HepG2 (cell line): Measurements from ENCODE around the gene NCBP3. TPM values are rescaled to one million over a fixed set of nuclear protein-coding genes. Genes with fewer than 3 reads are reported as not detected.

Experiments
- ATAC-seq: fragments of 200-7000 bp; cut with Tn5 transposase; 3 replicates; pipeline ENCODE4 v1.9.1; 2020; ENCODE audit warnings: mild to moderate bottlenecking, moderate library complexity
- BruUV-seq: library from RNA; stranded (reverse); fragments of 400-500 nt; replicated peaks from 2 replicates; lab custom pipeline; 2021; lab: Mats Ljungman, UMichigan
- CTCF ChIA-PET: fragments of 300-600 bp; formaldehyde crosslinking; extraction: SDS; loops from one replicate; lab custom pipeline; 2021; ENCODE audit warnings: low total read pairs, inconsistent platforms, low intra/inter-chr PET ratio; lab: Yijun Ruan, JAX
- POLR2A ChIA-PET: fragments of 350-600 bp; sonication (Branson Sonifier 250); formaldehyde crosslinking; loops from one replicate; lab custom pipeline; 2020; ENCODE audit warnings: antibody characterized with exemption, inconsistent platforms; lab: Yijun Ruan, JAX
- DNase-seq: peaks from one replicate; pipeline ENCODE4 v3.0.0-alpha.2; 2015; ENCODE audit warnings: low spot score
- FAIRE-seq: peaks from 3 replicates; lab custom pipeline; 2011; peaks lifted over from hg19 to GRCh38; lab: Jason Lieb, UNC
- H2AFZ ChIP-seq: one replicate; pipeline ENCODE4 v1.6.1; 2011; ENCODE audit warnings: low read length, inconsistent platforms
- H3K27ac ChIP-seq: fragments of 300-600 bp; 3 replicates; pipeline ENCODE4 v1.8.0; 2011; ENCODE audit warnings: mixed run types, mild to moderate bottlenecking, mixed read lengths, low read length, inconsistent platforms; ENCODE audit not compliant: insufficient read depth; ENCODE audit errors: extremely low read length
- H3K27me3 ChIP-seq, 2 experiments: fragments of 200-600 bp in 1 of 2; 2 replicates in 1 of 2; 3 replicates in 1 of 2; pipeline versions ENCODE4 v1.6.0 to v1.8.0; 2011; ENCODE audit warnings: low read length in 2 of 2, mild to moderate bottlenecking in 2 of 2, moderate library complexity in 2 of 2, inconsistent platforms in 1 of 2; ENCODE audit not compliant: insufficient read depth in 2 of 2, control insufficient read depth in 1 of 2
- H3K36me3 ChIP-seq, 2 experiments: fragments of 200-600 bp in 1 of 2; replicated peaks in 1 of 2; 2 replicates in 1 of 2; 3 replicates in 1 of 2; pipeline versions ENCODE4 v1.5.1 to v1.8.0; 2011; ENCODE audit warnings: low read length in 2 of 2, inconsistent platforms in 1 of 2; ENCODE audit not compliant: insufficient read depth in 2 of 2, control insufficient read depth in 1 of 2
- H3K4me1 ChIP-seq: 2 replicates; pipeline ENCODE4 v1.5.1; 2012; ENCODE audit warnings: low read length, inconsistent platforms; ENCODE audit not compliant: insufficient read depth
- H3K4me2 ChIP-seq: 2 replicates; pipeline ENCODE4 v1.6.0; 2011; ENCODE audit warnings: low read depth, low read length, inconsistent platforms
- H3K4me3 ChIP-seq, 3 experiments: fragments of 200-600 bp in 1 of 3; sonication (generic), shearing (Covaris generic) in 1 of 3; replicated peaks in 1 of 3; 2 replicates each; pipeline ENCODE4 v1.5.1; 2011 to 2016; ENCODE audit warnings: low read length in 3 of 3, inconsistent platforms in 2 of 3, low read depth in 2 of 3, mild to moderate bottlenecking in 2 of 3, control low read depth in 1 of 3, mixed read lengths in 1 of 3; ENCODE audit not compliant: insufficient read depth in 1 of 3
- H3K79me2 ChIP-seq: one replicate; pipeline ENCODE4 v1.6.1; 2011; ENCODE audit warnings: low read length, inconsistent platforms; ENCODE audit not compliant: insufficient read depth
- H3K9ac ChIP-seq: 2 replicates; pipeline ENCODE4 v1.6.0; 2011; ENCODE audit warnings: mild to moderate bottlenecking, low read depth, low read length, inconsistent platforms; ENCODE audit not compliant: insufficient read depth
- H3K9me3 ChIP-seq: 2 replicates; pipeline ENCODE4 v1.5.1; 2012; ENCODE audit warnings: mild to moderate bottlenecking, low read length
- H4K20me1 ChIP-seq: 2 replicates; pipeline ENCODE4 v1.6.0; 2011; ENCODE audit warnings: inconsistent platforms, mild to moderate bottlenecking, low read length, moderate library complexity; ENCODE audit not compliant: insufficient read depth
- ATAD3A ChIP-seq: sonication (generic); formaldehyde crosslinking; IDR thresholded peaks from 2 replicates; pipeline ENCODE4 v1.4.0; 2020; ENCODE audit warnings: missing genetic modification reagents
- KDM5B ChIP-seq: sonication (generic); formaldehyde crosslinking; IDR thresholded peaks from 2 replicates; pipeline ENCODE4 v1.4.0; 2020; ENCODE audit warnings: missing genetic modification reagents, mild to moderate bottlenecking, borderline replicate concordance
- TBL1XR1 ChIP-seq: fragments of 150-350 bp; IDR thresholded peaks from 2 replicates; pipeline ENCODE4 v1.6.1; 2014; ENCODE audit warnings: borderline replicate concordance, low read length; ENCODE audit not compliant: partially characterized antibody
- TBX3 ChIP-seq: fragments of 450-650 bp; IDR thresholded peaks from 2 replicates; pipeline ENCODE4 v1.6.1; 2017; ENCODE audit warnings: antibody characterized with exemption, mild to moderate bottlenecking, inconsistent platforms, borderline replicate concordance
- THAP7 ChIP-seq: sonication (generic); formaldehyde crosslinking; IDR thresholded peaks from 2 replicates; pipeline ENCODE4 v1.8.1; 2023; ENCODE audit warnings: mild to moderate bottlenecking, missing genetic modification reagents
- ZBTB42 ChIP-seq: sonication (generic); formaldehyde crosslinking; IDR thresholded peaks from 2 replicates; pipeline ENCODE4 v1.5.0; 2020; ENCODE audit warnings: mild to moderate bottlenecking, missing genetic modification reagents
- ZKSCAN8 ChIP-seq: IDR thresholded peaks from 2 replicates; pipeline ENCODE4 v1.6.1; 2016; ENCODE audit warnings: borderline replicate concordance, missing genetic modification reagents, missing compliant biosample characterization
- ZNF20 ChIP-seq: sonication (generic); formaldehyde crosslinking; IDR thresholded peaks from 2 replicates; pipeline ENCODE4 v1.4.0; 2020; ENCODE audit warnings: mild to moderate bottlenecking, moderate library complexity, missing genetic modification reagents
- ZNF510 ChIP-seq: sonication (generic); formaldehyde crosslinking; IDR thresholded peaks from 2 replicates; pipeline ENCODE4 v1.4.0; 2020; ENCODE audit warnings: low read depth, mild to moderate bottlenecking, missing genetic modification reagents
- ZNF557 ChIP-seq: sonication (generic); formaldehyde crosslinking; IDR thresholded peaks from 2 replicates; pipeline ENCODE4 v1.4.0; 2020; ENCODE audit warnings: missing genetic modification reagents
- WGBS: methylation state at CpG from one replicate; pipeline ENCODE4 v1.1.6; 2017; ENCODE audit warnings: low lambda C conversion rate; 5-methylcytosine and 5-hydroxymethylcytosine counted together
- in situ Hi-C: cut with HindIII; loops from 2 replicates; pipeline ENCODE4 v1.10.0; 2017; ENCODE audit warnings: low pct_unique_long_range_greater_than_20kb; ENCODE audit not compliant: extremely low pct_ligation_motif_present
- intact Hi-C: fragments of 100-400 bp; cut with micrococcal nuclease; formaldehyde crosslinking; loops from one replicate; pipeline ENCODE4 v1.10.0; 2022; ENCODE audit not compliant: unreplicated experiment
- polyA plus RNA-seq, 8 experiments: library from polyadenylated mRNA; depleted of rRNA in 3 of 8; stranded (reverse) in 7 of 8; unstranded in 1 of 8; fragments of >200 nt; fragmentation: Illumina TruSeq in 4 of 8; extraction: Trizol in 4 of 8; gene quantifications; 2 replicates each; pipeline versions ENCODE4 v1.2.1 to v1.2.3, GENCODE V29; 2011 to 2016; ENCODE audit warnings: low read depth in 4 of 8, missing spikeins in 1 of 8, mixed read lengths in 1 of 8; ENCODE audit not compliant: insufficient read depth in 1 of 8
- total RNA-seq, 5 experiments: library from RNA; depleted of rRNA; stranded (reverse); fragments of >200 nt; fragmentation: Illumina TruSeq; extraction: Trizol; gene quantifications; 2 replicates each; pipeline ENCODE4 v1.2.3, GENCODE V29; 2016; ENCODE audit warnings: low read depth in 1 of 5
- TF ChIP-seq, protein P1 (sequence below): sonication (generic); formaldehyde crosslinking; IDR thresholded peaks from 2 replicates; pipeline ENCODE4 v1.4.0; 2020; ENCODE audit warnings: missing genetic modification reagents
- TF ChIP-seq, protein P2 (sequence below): sonication (generic); IDR thresholded peaks from 2 replicates; pipeline ENCODE4 v1.6.1; 2016; ENCODE audit warnings: low read depth, borderline replicate concordance

Gene NCBP3
- total and polyA plus RNA-seq, 2 of the 13 experiments (the other 11 are each of a cell fraction or from before 2014, with no cell fraction given), result 19.5 to 24.8 TPM

DNA sequence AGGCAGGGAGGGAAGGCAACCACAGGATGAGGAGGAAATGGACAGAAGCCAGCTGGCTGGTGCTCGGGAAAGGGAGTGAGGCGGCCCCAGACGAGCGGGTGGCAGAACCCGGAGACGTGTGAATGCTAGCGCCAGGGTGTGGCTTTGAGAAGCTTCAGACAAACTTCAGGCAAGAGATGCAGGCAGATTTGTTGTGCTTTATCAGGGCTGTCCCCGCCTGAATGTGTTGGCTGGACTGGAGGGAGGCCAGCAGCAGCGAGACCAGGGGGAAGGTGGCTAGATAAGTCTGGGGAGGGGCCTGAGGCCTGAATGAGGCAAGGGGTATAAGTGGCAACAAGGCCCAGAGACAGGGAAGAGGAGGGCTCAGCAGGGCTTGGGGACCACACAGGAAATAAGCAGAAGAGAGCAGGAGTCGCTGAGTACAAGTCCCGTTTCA lies 24.8 kb upstream of the NCBP3 start:
- Histone ChIP-seq H3K27me3 (no peaks in the 10 kb centered on the region), H3K9ac (no peak overlapping the region), H3K9me3 (no peaks in the 10 kb centered on the region), H4K20me1 (no peaks in the 10 kb centered on the region), H3K4me3 (no peak overlapping the region), H3K4me2 (no peak overlapping the region), H3K4me1 (peaks cover 15% of the 10 kb centered on the region), H3K36me3 (peaks cover 0 to 2% of the 10 kb centered on the region in 2 experiments; a peak in 1 of 5 replicates), H3K27ac (no peak overlapping the region), H3K79me2 (no peaks in the 10 kb centered on the region), H2AFZ (no peak overlapping the region)
- intact Hi-C loops (no loop called here), in situ Hi-C loops (no loop called here)
- no peak for DNase-seq
- ChIA-PET CTCF (no interaction called here), POLR2A (no interaction called here)
- BruUV-seq, result no TSS peak
- FAIRE-seq, result no peak
- ATAC-seq, result no peak
- 93% methylated on average over 11 of the region's 11 CpGs for WGBS
- no peak for TF ChIP-seq ZNF510 (CRISPR knock-in tag)
- TF ChIP-seq, protein P1, sequence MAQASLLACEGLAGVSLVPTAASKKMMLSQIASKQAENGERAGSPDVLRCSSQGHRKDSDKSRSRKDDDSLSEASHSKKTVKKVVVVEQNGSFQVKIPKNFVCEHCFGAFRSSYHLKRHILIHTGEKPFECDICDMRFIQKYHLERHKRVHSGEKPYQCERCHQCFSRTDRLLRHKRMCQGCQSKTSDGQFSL (CRISPR knock-in tag), result no peak
- no peak for TF ChIP-seq THAP7 (CRISPR knock-in tag)
- TF ChIP-seq ZNF557 (CRISPR knock-in tag), result no peak
- no peak for TF ChIP-seq ZBTB42 (CRISPR knock-in tag)
- TF ChIP-seq KDM5B (CRISPR knock-in tag), result no peak
- no peak for TF ChIP-seq TBX3
- no peak for TF ChIP-seq TBL1XR1
- TF ChIP-seq ZNF20 (CRISPR knock-in tag), result no peak
- TF ChIP-seq, protein P2, sequence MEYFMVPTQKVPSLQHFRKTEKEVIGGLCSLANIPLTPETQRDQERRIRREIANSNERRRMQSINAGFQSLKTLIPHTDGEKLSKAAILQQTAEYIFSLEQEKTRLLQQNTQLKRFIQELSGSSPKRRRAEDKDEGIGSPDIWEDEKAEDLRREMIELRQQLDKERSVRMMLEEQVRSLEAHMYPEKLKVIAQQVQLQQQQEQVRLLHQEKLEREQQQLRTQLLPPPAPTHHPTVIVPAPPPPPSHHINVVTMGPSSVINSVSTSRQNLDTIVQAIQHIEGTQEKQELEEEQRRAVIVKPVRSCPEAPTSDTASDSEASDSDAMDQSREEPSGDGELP, result no peak
- no peak for TF ChIP-seq ZKSCAN8
- no peak for TF ChIP-seq ATAD3A (CRISPR knock-in tag)
